RWPE2 (cell line): ENCODE measurements around the gene NDUFAB1.
"Not testable (repeated sequence)": the region's sequence is repeated elsewhere in the genome, so short reads cannot be mapped to it uniquely, and the experiment has no call there.

ENCODE experiments used
- ATAC-seq: fragments of 200-7000 bp; cut with Tn5 transposase; 3 replicates; pipeline ENCODE4 v1.9.1; 2021; ENCODE audit warnings: low read depth
- DNase-seq: peaks from one replicate; pipeline ENCODE4 v3.0.0-alpha.2; 2020; ENCODE audit warnings: low spot score
- H3K27ac ChIP-seq: fragments of 450-650 bp; 2 replicates; pipeline ENCODE4 v1.5.1; 2017; ENCODE audit warnings: mild to moderate bottlenecking; ENCODE audit not compliant: poor library complexity, severe bottlenecking
- H3K27me3 ChIP-seq: fragments of 250-450 bp; sonication (Bioruptor Pico); 2 replicates; pipeline ENCODE4 v1.5.1; 2021; ENCODE audit warnings: mild to moderate bottlenecking, moderate library complexity; ENCODE audit not compliant: insufficient read depth, poor library complexity, severe bottlenecking
- H3K36me3 ChIP-seq: fragments of 250-450 bp; sonication (Bioruptor Pico); 2 replicates; pipeline ENCODE4 v1.5.1; 2020; ENCODE audit warnings: low read depth, mild to moderate bottlenecking, moderate library complexity
- H3K4me1 ChIP-seq: fragments of 250-450 bp; sonication (Bioruptor Pico); 2 replicates; pipeline ENCODE4 v1.5.1; 2021; ENCODE audit warnings: mild to moderate bottlenecking, moderate library complexity; ENCODE audit not compliant: insufficient read depth, poor library complexity, severe bottlenecking
- H3K4me3 ChIP-seq: fragments of 250-450 bp; sonication (Bioruptor Pico); 2 replicates; pipeline ENCODE4 v1.5.1; 2021; ENCODE audit warnings: mild to moderate bottlenecking, moderate library complexity; ENCODE audit not compliant: severe bottlenecking
- H3K9me3 ChIP-seq: fragments of 250-450 bp; sonication (Bioruptor Pico); 2 replicates; pipeline ENCODE4 v1.5.1; 2021; ENCODE audit warnings: mild to moderate bottlenecking, moderate library complexity; ENCODE audit not compliant: severe bottlenecking
- CTCF ChIP-seq: fragments of 450-650 bp; IDR thresholded peaks from one replicate; pipeline ENCODE4 v1.5.1; 2017; ENCODE audit warnings: mild to moderate bottlenecking, moderate library complexity; ENCODE audit not compliant: poor library complexity, severe bottlenecking

Gene NDUFAB1

GRCh38 chr16:23549938-23550337 lies 46.2 kb downstream of the NDUFAB1 start:
- no peak for DNase-seq
- ATAC-seq = no peak
- TF ChIP-seq CTCF = no peak
- Histone ChIP-seq H3K27ac (no peak overlapping the region), H3K9me3 (no peaks in the 10 kb centered on the region), H3K36me3 (peaks cover 78% of the 10 kb centered on the region), H3K27me3 (no peaks in the 10 kb centered on the region), H3K4me3 (no peak overlapping the region), H3K4me1 (no peaks in the 10 kb centered on the region)

- TF ChIP-seq CTCF = no peak
- DNase-seq (no peak), ATAC-seq (no peak)
- H3K27me3 ChIP-seq = no peaks in the 10 kb centered on the region
- H3K27ac ChIP-seq = no peak overlapping the region
- H3K4me3 ChIP-seq = no peak overlapping the region
- H3K4me1 ChIP-seq = peaks cover 2% of the 10 kb centered on the region
- peaks cover 85% of the 10 kb centered on the region for H3K36me3 ChIP-seq
- no peaks in the 10 kb centered on the region for H3K9me3 ChIP-seq
Observed at GRCh38 chr16:23544436-23544835, 51.7 kb downstream of the NDUFAB1 start.

- H3K4me3 ChIP-seq, H3K9me3 ChIP-seq, ATAC-seq, H3K27ac ChIP-seq, H3K27me3 ChIP-seq, DNase-seq: not testable (repeated sequence)
- Histone ChIP-seq H3K4me1 (peaks cover 14% of the 10 kb centered on the region), H3K36me3 (peaks cover 81% of the 10 kb centered on the region)
Observed at GRCh38 chr16:23540817-23541178, 55.3 kb downstream of the NDUFAB1 start.

DNA sequence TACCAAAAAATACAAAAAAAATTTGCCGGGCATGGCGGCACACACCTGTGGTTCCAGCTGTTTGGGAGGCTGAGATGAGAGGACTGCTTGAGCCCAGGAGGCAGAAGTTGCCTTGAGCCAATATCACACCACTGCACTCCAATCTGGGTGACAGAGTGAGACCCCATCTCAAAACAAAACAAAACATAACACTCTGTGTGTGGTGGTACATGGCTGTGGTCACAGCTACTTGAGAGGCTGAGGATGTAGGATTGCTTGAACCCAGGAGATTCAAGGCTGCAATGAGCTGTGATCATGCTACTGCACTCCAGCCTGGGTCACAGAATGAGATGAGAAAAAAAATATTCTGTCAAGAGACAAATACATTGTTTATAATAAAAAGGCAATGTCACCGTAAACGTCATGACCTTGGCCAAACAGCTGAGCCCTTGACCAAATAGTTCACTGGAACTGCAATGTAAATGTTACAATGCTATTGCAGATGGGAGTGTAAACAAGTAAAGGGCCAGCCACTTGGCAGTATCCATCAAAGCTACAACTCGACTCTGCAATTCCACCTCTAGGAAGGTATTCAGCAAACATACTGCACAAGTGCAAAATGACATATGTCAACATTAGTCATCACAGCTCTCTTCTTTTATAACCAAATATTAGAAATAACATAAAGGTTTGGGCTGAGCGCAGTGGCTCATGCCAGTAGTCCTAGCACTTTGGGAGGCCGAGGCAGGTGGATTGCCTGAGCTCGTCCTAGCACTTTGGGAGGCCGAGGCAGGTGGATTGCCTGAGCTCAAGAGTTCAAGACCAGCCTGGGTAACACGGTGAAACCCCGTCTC lies 55.9 kb downstream of the NDUFAB1 start:
- no peak for DNase-seq
- peaks cover 83% of the 10 kb centered on the region for H3K36me3 ChIP-seq

GRCh38 chr16:23538919-23539278 lies 57.2 kb downstream of the NDUFAB1 start:
- TF ChIP-seq CTCF = no peak
- Histone ChIP-seq H3K4me1 (peaks cover 14% of the 10 kb centered on the region), H3K4me3 (no peak overlapping the region), H3K27me3 (no peaks in the 10 kb centered on the region), H3K27ac (peak overlapping the region; percentile 64), H3K36me3 (peaks cover 83% of the 10 kb centered on the region), H3K9me3 (no peaks in the 10 kb centered on the region)
- DNase-seq = no peak
- ATAC-seq = no peak

More for the DNA sequence above, 55.9 kb downstream of the NDUFAB1 start:
- Histone ChIP-seq H3K4me3 (no peak overlapping the region), H3K9me3 (no peaks in the 10 kb centered on the region), H3K27ac (peak overlapping the region; percentile 64), H3K4me1 (peaks cover 14% of the 10 kb centered on the region), H3K27me3 (no peaks in the 10 kb centered on the region)
- no peak for TF ChIP-seq CTCF
- ATAC-seq = 0 out of 3 replicates have a peak, but pooled peaks have one; percentile 27
